GM12891 (cell line): ENCODE data around the gene TCF7L1.

ENCODE experiments used
- POLR2A ChIP-seq: IDR thresholded peaks from 2 replicates; pipeline ENCODE4 v1.6.1; 2011; ENCODE audit warnings: low read depth, low read length, control low read depth
- POLR2AphosphoS5 ChIP-seq: IDR thresholded peaks from 2 replicates; pipeline ENCODE4 v1.6.1; 2011; ENCODE audit warnings: low read depth, low read length, control low read depth
- TAF1 ChIP-seq: IDR thresholded peaks from 2 replicates; pipeline ENCODE4 v1.6.1; 2011; ENCODE audit warnings: low read depth, low read length, control low read depth

GRCh38 chr2:85143463-85144082 is 10.4 kb downstream of the TCF7L1 start:
- TF ChIP-seq POLR2A (no peak), TAF1 (no peak), POLR2AphosphoS5 (no peak)
